ENCODE results near the gene THAP4. TPM values are rescaled to one million over a fixed set of nuclear protein-coding genes. Genes with fewer than 3 reads are reported as not detected.
"Not testable (repeated sequence)": the region's sequence is repeated elsewhere in the genome, so short reads cannot be mapped to it uniquely, and the experiment has no call there.

Gene THAP4
- total RNA-seq, 1 donor from 2014 or later, result 32.4 TPM

DNA sequence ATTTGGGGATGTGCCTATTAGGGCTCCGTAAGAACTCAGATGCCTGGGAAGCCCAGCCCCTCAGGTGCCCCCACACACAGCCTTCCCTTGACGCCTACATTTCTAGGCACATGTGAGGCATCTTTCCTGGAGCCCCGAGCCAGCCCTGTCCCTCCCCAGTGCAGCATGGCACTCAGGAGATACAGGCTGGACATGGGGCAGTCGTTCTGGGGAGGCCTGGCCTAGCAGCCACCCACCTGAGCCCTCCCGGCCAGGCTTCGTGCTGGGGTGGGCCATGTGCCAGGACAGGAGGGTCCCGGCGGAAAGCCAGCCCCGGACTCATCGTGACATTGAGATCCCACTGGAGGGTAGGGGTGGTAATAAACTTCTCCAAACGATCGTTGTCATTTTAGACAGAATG is 63.2 kb downstream of the THAP4 start:
- Mint-ChIP-seq H3K9me3 (ENCODE audit: unreplicated experiment) (peaks cover 14% of the 10 kb centered on the region), H3K36me3 (ENCODE audit: unreplicated experiment) (peaks cover 11% of the 10 kb centered on the region), H3K27ac (ENCODE audit: unreplicated experiment) (no peak overlapping the region), H3K27me3 (ENCODE audit: unreplicated experiment) (peaks cover 3% of the 10 kb centered on the region), H3K4me1 (ENCODE audit: low read depth, unreplicated experiment) (peaks cover 4% of the 10 kb centered on the region), H3K4me3 (ENCODE audit: unreplicated experiment) (no peak overlapping the region)
- no peak for DNase-seq
- TF ChIP-seq, protein P1, sequence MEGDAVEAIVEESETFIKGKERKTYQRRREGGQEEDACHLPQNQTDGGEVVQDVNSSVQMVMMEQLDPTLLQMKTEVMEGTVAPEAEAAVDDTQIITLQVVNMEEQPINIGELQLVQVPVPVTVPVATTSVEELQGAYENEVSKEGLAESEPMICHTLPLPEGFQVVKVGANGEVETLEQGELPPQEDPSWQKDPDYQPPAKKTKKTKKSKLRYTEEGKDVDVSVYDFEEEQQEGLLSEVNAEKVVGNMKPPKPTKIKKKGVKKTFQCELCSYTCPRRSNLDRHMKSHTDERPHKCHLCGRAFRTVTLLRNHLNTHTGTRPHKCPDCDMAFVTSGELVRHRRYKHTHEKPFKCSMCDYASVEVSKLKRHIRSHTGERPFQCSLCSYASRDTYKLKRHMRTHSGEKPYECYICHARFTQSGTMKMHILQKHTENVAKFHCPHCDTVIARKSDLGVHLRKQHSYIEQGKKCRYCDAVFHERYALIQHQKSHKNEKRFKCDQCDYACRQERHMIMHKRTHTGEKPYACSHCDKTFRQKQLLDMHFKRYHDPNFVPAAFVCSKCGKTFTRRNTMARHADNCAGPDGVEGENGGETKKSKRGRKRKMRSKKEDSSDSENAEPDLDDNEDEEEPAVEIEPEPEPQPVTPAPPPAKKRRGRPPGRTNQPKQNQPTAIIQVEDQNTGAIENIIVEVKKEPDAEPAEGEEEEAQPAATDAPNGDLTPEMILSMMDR (IDR thresholded peaks at IDR 0.05; ENCODE audit: partially characterized antibody, unreplicated experiment), result no peak

DNA sequence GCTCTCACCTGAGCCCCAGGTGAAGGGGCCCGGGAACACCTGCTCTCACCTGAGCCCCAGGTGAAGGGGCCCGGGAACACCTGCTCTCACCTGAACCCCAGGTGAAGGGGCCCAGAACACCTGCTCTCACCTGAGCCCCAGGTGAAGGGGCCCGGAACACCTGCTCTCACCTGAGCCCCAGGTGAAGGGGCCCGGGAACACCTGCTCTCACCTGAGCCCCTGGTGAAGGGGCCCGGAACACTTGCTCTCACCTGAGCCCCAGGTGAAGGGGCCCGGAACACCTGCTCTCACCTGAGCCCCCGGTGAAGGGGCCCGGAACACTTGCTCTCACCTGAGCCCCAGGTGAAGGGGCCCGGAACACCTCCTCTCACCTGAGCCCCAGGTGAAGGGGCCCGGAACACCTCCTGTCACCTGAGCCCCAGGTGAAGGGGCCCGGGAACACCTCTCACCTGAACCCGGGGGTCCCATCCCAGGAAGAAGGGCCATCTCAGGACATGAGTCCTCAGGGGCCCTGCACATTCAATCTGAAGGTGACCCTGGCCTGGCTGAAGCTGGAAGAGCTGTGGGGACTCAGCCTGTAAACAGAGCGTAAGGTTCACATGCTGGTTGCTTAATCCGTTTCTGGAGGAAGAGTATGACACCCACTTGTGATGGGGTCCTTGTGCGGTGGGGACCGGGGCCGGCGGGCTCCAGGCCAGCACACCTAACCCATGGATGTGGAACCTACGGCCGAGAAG is 63.9 kb downstream of the THAP4 start:
- not testable (repeated sequence) for H3K36me3 Mint-ChIP-seq (ENCODE audit: unreplicated experiment); H3K27me3 Mint-ChIP-seq (ENCODE audit: unreplicated experiment); DNase-seq; H3K27ac Mint-ChIP-seq (ENCODE audit: unreplicated experiment); H3K4me1 Mint-ChIP-seq (ENCODE audit: low read depth, unreplicated experiment); H3K4me3 Mint-ChIP-seq (ENCODE audit: unreplicated experiment)
- H3K9me3 Mint-ChIP-seq (ENCODE audit: unreplicated experiment), result peaks cover 12% of the 10 kb centered on the region

DNA sequence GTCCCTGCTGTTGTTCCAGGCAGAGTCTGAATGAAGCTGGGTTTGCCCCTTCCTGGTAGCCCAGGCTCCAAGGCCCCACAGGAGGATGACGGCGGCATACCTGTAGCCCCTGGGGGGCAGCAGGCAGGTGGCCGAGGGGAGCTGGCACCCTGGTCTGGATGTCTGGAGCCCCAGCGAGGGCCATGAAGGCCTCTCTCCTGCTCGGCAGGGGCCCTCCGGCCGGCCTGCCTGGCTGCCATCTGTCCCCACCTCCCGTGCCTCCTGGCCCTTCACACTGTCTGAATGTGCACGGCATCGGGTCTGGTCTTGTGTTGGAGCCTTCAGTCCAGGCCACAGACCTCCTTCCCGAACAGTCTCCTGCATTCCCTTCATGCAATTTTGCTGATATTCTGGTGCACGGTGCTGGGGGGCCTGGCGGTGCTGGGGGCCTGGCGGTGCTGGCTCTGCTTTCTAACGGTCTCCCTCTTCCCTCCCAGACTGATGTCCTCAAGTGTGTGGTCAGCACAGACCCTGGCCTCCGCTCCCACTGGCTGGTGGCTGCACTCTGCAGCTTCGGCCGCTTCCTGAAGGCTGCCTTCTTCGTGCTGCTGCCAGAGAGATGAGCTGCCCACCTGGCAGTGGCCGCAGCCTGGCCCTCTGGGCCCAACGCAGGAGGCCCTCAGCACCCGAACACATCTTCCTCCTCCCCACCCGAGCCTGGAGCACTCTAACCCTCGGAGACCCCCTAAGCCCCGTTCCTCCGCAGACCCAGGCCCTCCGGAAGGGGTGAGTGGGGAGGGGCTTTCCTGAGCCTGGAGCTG is 64.9 kb downstream of the THAP4 start:
- H3K27ac Mint-ChIP-seq (ENCODE audit: unreplicated experiment), result peak overlapping the region; percentile 43
- H3K4me1 Mint-ChIP-seq (ENCODE audit: low read depth, unreplicated experiment), result peaks cover 2% of the 10 kb centered on the region
- H3K27me3 Mint-ChIP-seq (ENCODE audit: unreplicated experiment), result peaks cover 1% of the 10 kb centered on the region
- DNase-seq, result no peak
- no peak overlapping the region for H3K4me3 Mint-ChIP-seq (ENCODE audit: unreplicated experiment)
- H3K36me3 Mint-ChIP-seq (ENCODE audit: unreplicated experiment), result no peaks in the 10 kb centered on the region
- TF ChIP-seq, protein P1 (IDR thresholded peaks at IDR 0.05; ENCODE audit: partially characterized antibody, unreplicated experiment), result no peak
- peaks cover 11% of the 10 kb centered on the region for H3K9me3 Mint-ChIP-seq (ENCODE audit: unreplicated experiment)

DNA sequence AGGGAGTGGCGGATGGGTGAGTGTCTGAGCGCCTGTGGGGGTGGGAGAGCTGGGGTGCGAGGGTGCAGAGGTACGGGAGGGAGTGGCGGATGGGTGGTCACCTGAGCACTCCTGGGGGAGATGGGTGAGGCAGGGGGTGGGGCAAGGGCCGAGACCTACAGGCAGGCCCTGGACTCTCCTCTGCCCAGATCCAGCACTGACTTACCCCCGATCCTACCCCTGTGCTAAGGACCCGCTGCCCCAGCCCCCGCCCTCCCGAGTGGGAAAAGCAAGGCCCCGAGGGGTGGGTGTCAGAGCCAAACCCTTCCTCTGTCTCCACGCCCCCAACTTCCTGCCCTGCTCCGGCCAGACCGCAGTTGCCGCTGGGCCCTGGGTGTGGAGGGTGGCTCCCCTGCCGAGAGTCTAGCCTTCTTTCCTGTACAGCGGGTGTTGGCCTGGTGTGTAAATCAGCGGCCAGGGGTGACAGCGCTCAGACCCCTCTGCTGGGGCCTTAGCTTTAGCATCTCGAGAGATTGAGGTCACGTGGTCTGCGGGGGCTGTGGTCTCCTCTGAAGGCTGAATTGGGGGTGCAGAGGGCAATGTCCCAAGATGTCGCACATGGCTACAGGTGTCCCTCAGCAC is 65.9 kb downstream of the THAP4 start:
- TF ChIP-seq, protein P1 (IDR thresholded peaks at IDR 0.05; ENCODE audit: partially characterized antibody, unreplicated experiment), result no peak
- DNase-seq, result no peak
- Mint-ChIP-seq H3K27ac (ENCODE audit: unreplicated experiment) (no peak overlapping the region), H3K9me3 (ENCODE audit: unreplicated experiment) (peaks cover 9% of the 10 kb centered on the region), H3K36me3 (ENCODE audit: unreplicated experiment) (no peaks in the 10 kb centered on the region), H3K27me3 (ENCODE audit: unreplicated experiment) (peaks cover 1% of the 10 kb centered on the region), H3K4me1 (ENCODE audit: low read depth, unreplicated experiment) (peaks cover 2% of the 10 kb centered on the region), H3K4me3 (ENCODE audit: unreplicated experiment) (no peak overlapping the region)

DNA sequence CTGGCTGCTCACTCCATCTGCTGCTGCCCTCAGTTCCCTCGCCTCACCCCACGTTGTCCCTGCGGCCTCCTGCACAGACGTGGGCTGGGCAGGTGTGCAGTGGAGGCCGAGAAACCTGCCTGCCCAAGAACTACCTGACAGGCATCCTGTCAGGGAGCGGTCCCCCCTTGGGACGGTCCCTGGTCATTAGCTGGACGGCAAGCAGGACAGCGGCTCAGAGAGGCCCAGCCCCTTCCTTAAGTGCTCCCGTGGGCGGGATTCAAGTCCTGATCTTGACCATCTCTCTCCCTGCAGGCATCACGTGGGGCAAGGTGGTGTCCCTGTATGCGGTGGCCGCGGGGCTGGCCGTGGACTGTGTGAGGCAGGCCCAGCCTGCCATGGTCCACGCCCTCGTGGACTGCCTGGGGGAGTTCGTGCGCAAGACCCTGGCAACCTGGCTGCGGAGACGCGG is 67.1 kb downstream of the THAP4 start:
- Mint-ChIP-seq H3K27me3 (ENCODE audit: unreplicated experiment) (peaks cover 3% of the 10 kb centered on the region), H3K4me1 (ENCODE audit: low read depth, unreplicated experiment) (peaks cover 2% of the 10 kb centered on the region), H3K27ac (ENCODE audit: unreplicated experiment) (no peak overlapping the region), H3K4me3 (ENCODE audit: unreplicated experiment) (no peak overlapping the region), H3K9me3 (ENCODE audit: unreplicated experiment) (peaks cover 5% of the 10 kb centered on the region), H3K36me3 (ENCODE audit: unreplicated experiment) (no peaks in the 10 kb centered on the region)
- no peak for DNase-seq
- TF ChIP-seq, protein P1 (IDR thresholded peaks at IDR 0.05; ENCODE audit: partially characterized antibody, unreplicated experiment), result no peak
